Brain microvascular endothelial cell (primary cell): ENCODE data around the gene ALOX5.

ENCODE experiments used
- DNase-seq: peaks from one replicate; pipeline ENCODE4 v3.0.0-alpha.2; 2020
- H3K27ac ChIP-seq: fragments of 250-450 bp; sonication (Bioruptor Pico); 2 replicates; pipeline ENCODE4 v1.5.1; 2020; ENCODE audit warnings: mild to moderate bottlenecking, moderate library complexity
- H3K27me3 ChIP-seq: fragments of 250-450 bp; sonication (Bioruptor Pico); replicated peaks from 2 replicates; pipeline ENCODE4 v1.5.1; 2020; ENCODE audit warnings: mild to moderate bottlenecking
- H3K36me3 ChIP-seq: fragments of 250-450 bp; sonication (Bioruptor Pico); replicated peaks from 2 replicates; pipeline ENCODE4 v1.5.1; 2020; ENCODE audit warnings: mild to moderate bottlenecking
- H3K4me3 ChIP-seq: 2 replicates; pipeline ENCODE4 v1.5.1; 2011; ENCODE audit warnings: low read depth, mild to moderate bottlenecking, control low read depth, low read length, moderate library complexity
- CTCF ChIP-seq: IDR thresholded peaks from 2 replicates; pipeline ENCODE4 v1.5.1; 2011; ENCODE audit warnings: low read depth, mild to moderate bottlenecking, moderate library complexity, low read length, control low read depth, inconsistent platforms; ENCODE audit errors: missing control alignments
- in situ Hi-C: cut with HindIII; loops from 2 replicates; pipeline ENCODE4 v1.10.0; 2017; ENCODE audit warnings: low sequenced_read_pairs, low pct_ligation_motif_present

The ALOX5 gene

GRCh38 chr10:45454262-45454661, 80.2 kb downstream of the ALOX5 start:
- no peaks in the 10 kb centered on the region for H3K27me3 ChIP-seq
- no peak for DNase-seq
- TF ChIP-seq CTCF, result no peak
- H3K27ac ChIP-seq, result no peak overlapping the region
- no peaks in the 10 kb centered on the region for H3K36me3 ChIP-seq
- no peak overlapping the region for H3K4me3 ChIP-seq
- in situ Hi-C loops, result no loop called here

GRCh38 chr10:45454859-45455258, 80.8 kb downstream of the ALOX5 start:
- no peak overlapping the region for H3K4me3 ChIP-seq
- no peaks in the 10 kb centered on the region for H3K27me3 ChIP-seq
- DNase-seq, result no peak
- H3K36me3 ChIP-seq, result no peaks in the 10 kb centered on the region
- in situ Hi-C loops, result no loop called here
- no peak overlapping the region for H3K27ac ChIP-seq
- no peak for TF ChIP-seq CTCF

GRCh38 chr10:45456233-45456632, 82.2 kb downstream of the ALOX5 start:
- H3K27ac ChIP-seq, result no peak overlapping the region
- in situ Hi-C loops, result no loop called here
- no peak for TF ChIP-seq CTCF
- H3K36me3 ChIP-seq, result no peaks in the 10 kb centered on the region
- H3K4me3 ChIP-seq, result no peak overlapping the region
- H3K27me3 ChIP-seq, result no peaks in the 10 kb centered on the region
- no peak for DNase-seq

- no peak for DNase-seq
- TF ChIP-seq CTCF, result no peak
- no peak overlapping the region for H3K27ac ChIP-seq
- H3K36me3 ChIP-seq, result no peaks in the 10 kb centered on the region
- no peaks in the 10 kb centered on the region for H3K27me3 ChIP-seq
- in situ Hi-C loops, result no loop called here
- no peak overlapping the region for H3K4me3 ChIP-seq
These were observed 82.8 kb downstream of the ALOX5 start for GRCh38 chr10:45456822-45457221.

- no peak overlapping the region for H3K4me3 ChIP-seq
- DNase-seq, result no peak
- H3K27ac ChIP-seq, result no peak overlapping the region
- no peaks in the 10 kb centered on the region for H3K36me3 ChIP-seq
- in situ Hi-C loops, result no loop called here
- no peaks in the 10 kb centered on the region for H3K27me3 ChIP-seq
- TF ChIP-seq CTCF, result no peak
These were observed 83.5 kb downstream of the ALOX5 start for GRCh38 chr10:45457487-45457886.

- in situ Hi-C loops, result no loop called here
- Histone ChIP-seq H3K4me3 (no peak overlapping the region), H3K36me3 (no peaks in the 10 kb centered on the region), H3K27me3 (no peaks in the 10 kb centered on the region), H3K27ac (no peak overlapping the region)
- no peak for DNase-seq
- TF ChIP-seq CTCF, result no peak
These were observed 86.3 kb downstream of the ALOX5 start for GRCh38 chr10:45460235-45460878.
